Activated naive CD8-positive, alpha-beta T cell treated with anti-CD3 and anti-CD28 coated beads for 36 hours (primary cell): Measurements from ENCODE around the gene EEF1G. TPM values are rescaled to one million over a fixed set of nuclear protein-coding genes. Genes with fewer than 3 reads are reported as not detected.

ENCODE experiments used
- DNase-seq: peaks from one replicate; pipeline ENCODE4 v3.0.0; 2021
- H3K27ac Mint-ChIP-seq: one replicate; pipeline ENCODE4 v1.8.0; 2022; ENCODE audit warnings: mild to moderate bottlenecking, moderate library complexity, mixed read lengths
- H3K27me3 Mint-ChIP-seq: one replicate; pipeline ENCODE4 v1.8.0; 2022; ENCODE audit warnings: mild to moderate bottlenecking, mixed read lengths
- H3K36me3 Mint-ChIP-seq: one replicate; pipeline ENCODE4 v1.8.0; 2021; ENCODE audit warnings: mild to moderate bottlenecking, mixed read lengths
- H3K4me1 Mint-ChIP-seq: one replicate; pipeline ENCODE4 v1.8.0; 2021; ENCODE audit warnings: mixed read lengths
- H3K4me3 Mint-ChIP-seq: one replicate; pipeline ENCODE4 v1.8.0; 2022; ENCODE audit warnings: mild to moderate bottlenecking, moderate library complexity, mixed read lengths
- H3K9me3 Mint-ChIP-seq: one replicate; pipeline ENCODE4 v1.8.0; 2022; ENCODE audit warnings: mixed read lengths
- total RNA-seq, 2 experiments: library from RNA; stranded (reverse); gene quantifications; one replicate each; pipeline ENCODE4 v1.2.3, GENCODE V29; 2021

The EEF1G gene
- total RNA-seq, 2 experiments from 2014 or later, result 1,924 to 1,929 TPM

DNA sequence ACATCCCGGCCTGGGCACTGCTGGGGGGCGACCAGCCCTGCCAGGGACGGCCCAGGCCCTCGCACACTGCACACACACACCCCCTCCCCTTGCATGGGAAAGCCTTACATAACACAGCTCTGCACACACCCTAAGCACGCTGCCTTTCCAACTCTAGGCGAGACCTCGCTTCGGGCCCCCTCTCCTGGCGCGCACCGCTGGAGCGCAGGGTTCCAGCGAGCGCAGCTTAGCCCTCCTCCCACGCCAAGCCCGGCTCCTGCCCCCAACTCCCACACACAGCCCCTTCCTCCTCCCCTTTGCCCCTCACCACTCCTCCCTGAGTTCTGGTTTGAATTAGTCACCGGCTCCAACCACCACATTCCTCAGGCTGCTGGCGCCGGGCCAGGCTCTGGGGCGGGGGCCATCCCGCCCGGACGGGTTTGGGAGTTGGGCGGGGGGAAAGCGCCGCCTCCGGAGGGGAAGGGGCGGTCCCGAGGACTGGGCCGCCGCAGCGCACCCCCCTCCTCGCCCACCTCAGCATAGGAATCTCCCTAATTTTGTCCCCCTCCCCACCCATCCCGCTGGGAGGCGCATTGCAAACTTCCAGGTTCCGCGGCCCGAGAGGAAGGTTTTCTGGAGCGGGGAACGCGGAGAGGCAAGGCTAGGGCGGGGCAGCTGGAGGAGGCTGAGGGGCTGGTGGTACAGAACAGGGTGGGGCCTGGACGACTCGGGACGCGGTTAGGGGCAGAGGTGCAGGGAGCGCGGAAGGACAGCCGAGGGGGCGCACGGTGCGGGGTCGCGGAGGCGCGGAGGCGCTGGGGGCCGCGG, 28.1 kb downstream of the EEF1G start:
- Mint-ChIP-seq H3K9me3 (no peaks in the 10 kb centered on the region), H3K4me3 (peak overlapping the region; percentile 88), H3K4me1 (peaks cover 59% of the 10 kb centered on the region), H3K36me3 (no peaks in the 10 kb centered on the region), H3K27me3 (peaks cover 5% of the 10 kb centered on the region), H3K27ac (no peak overlapping the region)
- peak; percentile 62 for DNase-seq

DNA sequence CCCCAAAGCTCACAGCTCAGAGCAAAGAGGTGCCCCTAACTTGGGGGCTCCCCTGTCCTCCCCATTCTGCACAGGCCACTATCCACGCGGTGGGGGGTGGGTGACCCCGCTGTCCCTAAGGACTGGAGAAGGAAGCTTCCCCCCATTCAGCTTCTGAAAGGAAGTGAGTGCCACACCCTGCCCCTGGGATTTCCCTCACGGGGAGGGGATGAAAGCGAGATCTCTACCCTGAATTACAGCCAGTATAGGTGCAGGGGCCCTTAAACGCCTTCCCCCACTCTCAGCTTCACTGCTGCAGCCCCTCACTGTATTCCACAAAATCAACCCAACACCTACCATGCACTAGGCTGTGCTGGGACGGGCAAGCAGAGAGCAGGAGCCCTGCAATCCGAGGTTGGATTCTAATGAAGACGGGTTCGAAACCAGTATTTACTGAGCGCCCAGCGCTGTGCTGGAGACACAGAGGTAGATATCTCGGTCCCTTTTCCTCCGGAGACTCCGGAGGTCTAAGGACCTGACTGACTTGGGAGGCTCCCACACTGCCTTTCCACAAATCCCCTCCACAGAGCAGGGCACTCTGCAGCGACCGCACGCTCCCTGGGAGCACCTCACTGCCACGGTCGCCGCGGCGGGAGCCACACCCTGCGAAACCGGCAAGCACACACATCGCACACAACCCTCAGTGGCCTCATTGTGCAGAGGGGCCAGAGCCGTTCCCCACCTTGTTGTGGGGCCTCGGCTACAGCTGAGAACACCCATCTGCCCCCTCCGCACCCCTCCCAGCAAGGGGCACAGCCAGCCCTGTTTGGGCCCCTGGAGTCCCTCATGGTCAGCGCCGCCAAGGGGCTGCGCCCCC, 28.9 kb downstream of the EEF1G start:
- Mint-ChIP-seq H3K4me3 (peak overlapping the region; percentile 88), H3K27me3 (peaks cover 5% of the 10 kb centered on the region), H3K9me3 (no peaks in the 10 kb centered on the region), H3K36me3 (no peaks in the 10 kb centered on the region), H3K4me1 (peaks cover 62% of the 10 kb centered on the region), H3K27ac (peak overlapping the region; percentile 54)
- DNase-seq, result peak; percentile 47

DNA sequence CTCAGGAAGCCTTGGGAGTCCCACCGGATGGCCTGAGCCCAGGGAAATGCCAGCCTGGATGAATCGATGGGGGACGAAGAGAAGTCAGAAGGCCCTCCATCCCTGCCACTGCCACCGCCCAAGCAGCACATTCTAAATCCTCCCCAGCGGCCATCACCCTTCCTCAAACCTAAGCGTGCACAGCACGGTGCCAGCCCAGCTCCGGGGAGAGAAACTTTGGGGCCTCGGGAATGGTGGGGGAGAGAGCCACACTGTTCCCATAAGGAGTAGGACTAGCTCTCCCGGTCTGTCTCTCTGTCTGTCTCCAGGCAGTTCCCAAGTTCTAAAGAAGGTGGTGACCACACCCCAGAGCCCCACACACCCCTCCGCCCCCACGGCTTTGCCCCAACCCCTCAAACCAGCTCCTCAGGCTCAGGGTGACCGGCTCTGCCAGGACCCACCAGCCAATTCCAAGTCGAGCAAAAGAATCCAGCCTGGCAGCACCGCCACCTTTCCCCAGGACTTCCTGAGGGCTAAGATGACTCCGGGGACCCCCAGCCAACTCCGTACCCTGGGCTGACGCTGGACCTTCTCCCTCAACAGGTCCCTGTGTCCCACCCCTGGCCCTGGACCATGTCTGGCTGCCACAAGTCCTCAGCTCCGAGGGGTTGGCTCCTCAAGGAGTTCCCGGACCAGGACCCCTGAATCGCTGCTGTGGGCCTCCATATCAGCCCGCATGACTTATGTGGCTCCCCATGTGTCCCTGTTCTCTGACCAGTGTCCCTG, 29.8 kb downstream of the EEF1G start:
- Mint-ChIP-seq H3K27ac (peak overlapping the region; percentile 38), H3K27me3 (peaks cover 5% of the 10 kb centered on the region), H3K36me3 (no peaks in the 10 kb centered on the region), H3K9me3 (no peaks in the 10 kb centered on the region), H3K4me3 (peak overlapping the region; percentile 88), H3K4me1 (peaks cover 66% of the 10 kb centered on the region)
- no peak for DNase-seq

DNA sequence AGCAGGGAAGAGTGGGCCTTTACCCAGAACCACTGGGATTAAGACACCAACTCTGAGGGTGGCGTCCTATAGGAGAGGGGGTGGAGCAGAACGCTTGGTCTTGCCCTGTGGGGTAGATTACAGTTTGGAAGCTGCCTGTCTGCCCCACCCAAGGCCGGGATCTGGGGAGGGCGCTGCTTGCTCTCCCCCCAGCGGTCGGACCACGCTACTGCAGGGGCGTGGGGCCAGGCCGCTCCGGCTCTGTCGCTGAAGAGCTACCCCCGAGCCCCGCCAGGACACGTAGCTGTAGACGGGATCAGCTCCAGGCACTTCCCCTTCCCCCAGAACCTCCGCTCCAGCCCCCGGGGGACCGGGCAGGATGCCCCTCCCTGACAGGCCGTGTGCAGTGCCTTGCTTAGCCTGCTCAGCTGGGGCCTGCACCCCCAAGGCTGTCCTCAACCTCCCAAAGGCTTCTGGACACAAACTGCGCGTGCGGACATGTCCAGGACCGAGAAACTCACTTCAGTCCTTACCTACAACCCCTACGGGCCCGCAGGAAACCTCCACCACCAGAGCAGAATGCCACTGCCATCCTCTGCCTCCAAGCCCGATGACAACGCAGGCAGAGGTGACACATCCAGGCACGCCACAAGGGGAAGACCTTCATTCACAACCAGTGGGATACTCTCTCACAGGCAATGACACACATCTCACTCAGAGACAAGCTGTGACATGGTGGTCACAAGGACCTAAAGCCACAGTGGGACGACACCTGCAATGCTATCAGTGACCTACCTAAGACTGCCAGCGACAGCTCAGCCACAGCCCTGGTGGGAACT, 30.7 kb downstream of the EEF1G start:
- peak overlapping the region; percentile 52 for H3K4me3 Mint-ChIP-seq
- no peaks in the 10 kb centered on the region for H3K36me3 Mint-ChIP-seq
- H3K4me1 Mint-ChIP-seq, result peaks cover 70% of the 10 kb centered on the region
- H3K9me3 Mint-ChIP-seq, result no peaks in the 10 kb centered on the region
- peak; percentile 82 for DNase-seq
- peak overlapping the region; percentile 51 for H3K27ac Mint-ChIP-seq
- peaks cover 5% of the 10 kb centered on the region for H3K27me3 Mint-ChIP-seq

DNA sequence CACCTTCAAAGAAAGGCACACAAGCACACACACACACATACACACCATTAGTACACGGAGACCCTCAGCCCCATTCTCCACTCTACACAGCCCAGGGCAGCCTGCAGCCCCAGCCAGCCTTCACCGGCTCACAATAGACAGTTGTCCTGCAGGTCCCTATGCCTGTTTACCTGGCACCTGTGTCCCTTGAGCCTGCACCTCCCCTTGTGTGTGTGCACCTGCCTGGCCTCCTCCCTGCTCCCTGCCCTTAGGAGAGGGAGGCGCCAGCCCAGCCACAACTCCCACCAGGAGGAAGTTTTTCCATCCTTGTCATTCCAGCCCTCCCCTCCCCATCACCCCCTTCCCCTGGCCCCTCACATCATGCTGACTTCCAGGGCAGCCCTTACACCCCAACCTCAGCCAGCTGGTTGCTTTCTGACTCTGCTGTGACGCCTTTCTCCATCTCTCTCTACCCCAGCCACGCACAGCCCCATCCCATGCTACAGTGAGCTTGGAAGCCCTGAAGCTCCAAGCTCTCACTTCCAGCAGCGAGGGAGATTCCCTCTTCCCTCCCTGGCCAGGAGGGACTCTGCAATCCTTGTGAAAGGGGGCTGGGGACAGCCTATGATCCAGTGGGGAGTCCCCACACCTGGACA, 31.5 kb downstream of the EEF1G start:
- H3K36me3 Mint-ChIP-seq, result no peaks in the 10 kb centered on the region
- no peaks in the 10 kb centered on the region for H3K9me3 Mint-ChIP-seq
- H3K27ac Mint-ChIP-seq, result no peak overlapping the region
- H3K4me1 Mint-ChIP-seq, result peaks cover 64% of the 10 kb centered on the region
- no peak overlapping the region for H3K4me3 Mint-ChIP-seq
- H3K27me3 Mint-ChIP-seq, result no peaks in the 10 kb centered on the region
- DNase-seq, result no peak

DNA sequence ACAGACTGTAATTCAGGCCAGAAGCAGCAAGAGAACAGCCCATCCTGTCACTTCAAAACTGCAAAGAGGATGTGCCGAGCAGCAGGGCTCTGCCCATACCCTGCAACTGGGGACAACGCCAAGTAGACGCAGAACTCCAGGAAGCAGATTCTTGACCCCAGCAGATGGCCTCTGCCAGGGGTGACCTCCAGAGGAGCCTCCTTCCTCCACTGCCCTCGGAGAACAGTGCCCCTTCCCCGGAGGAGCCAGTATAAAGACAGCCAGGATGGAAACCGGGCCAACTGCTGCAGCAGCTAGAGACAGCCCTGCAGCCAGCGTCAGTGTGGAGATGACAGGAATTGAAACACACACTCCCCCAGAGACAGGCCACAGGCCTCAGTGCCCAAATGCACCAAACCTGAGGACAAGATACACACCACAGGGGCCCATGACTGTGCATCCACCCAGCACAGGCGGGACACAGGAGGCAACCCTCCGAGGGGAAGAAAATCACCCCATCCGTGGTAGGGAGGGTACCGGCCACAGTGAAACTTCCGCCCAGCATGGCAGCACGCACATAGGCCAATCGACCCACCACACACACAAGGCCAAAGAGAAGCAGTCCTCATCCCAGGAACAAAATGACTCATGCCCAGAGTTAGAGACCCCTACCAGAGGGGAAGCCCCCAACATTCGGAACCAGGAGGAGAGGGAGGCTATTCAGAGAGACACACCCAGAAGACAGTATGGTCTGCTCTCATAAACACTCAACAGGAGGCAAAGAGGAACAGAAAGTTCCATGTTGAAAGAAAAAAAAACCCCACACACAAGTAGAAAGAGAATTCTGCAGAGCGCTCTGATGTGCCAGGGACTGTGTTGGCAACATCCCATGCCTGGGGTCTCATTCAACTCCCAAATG, 32.6 kb downstream of the EEF1G start:
- Mint-ChIP-seq H3K9me3 (no peaks in the 10 kb centered on the region), H3K4me3 (no peak overlapping the region), H3K4me1 (peaks cover 61% of the 10 kb centered on the region), H3K27me3 (no peaks in the 10 kb centered on the region), H3K27ac (peak overlapping the region; percentile 63), H3K36me3 (no peaks in the 10 kb centered on the region)
- DNase-seq, result no peak

DNA sequence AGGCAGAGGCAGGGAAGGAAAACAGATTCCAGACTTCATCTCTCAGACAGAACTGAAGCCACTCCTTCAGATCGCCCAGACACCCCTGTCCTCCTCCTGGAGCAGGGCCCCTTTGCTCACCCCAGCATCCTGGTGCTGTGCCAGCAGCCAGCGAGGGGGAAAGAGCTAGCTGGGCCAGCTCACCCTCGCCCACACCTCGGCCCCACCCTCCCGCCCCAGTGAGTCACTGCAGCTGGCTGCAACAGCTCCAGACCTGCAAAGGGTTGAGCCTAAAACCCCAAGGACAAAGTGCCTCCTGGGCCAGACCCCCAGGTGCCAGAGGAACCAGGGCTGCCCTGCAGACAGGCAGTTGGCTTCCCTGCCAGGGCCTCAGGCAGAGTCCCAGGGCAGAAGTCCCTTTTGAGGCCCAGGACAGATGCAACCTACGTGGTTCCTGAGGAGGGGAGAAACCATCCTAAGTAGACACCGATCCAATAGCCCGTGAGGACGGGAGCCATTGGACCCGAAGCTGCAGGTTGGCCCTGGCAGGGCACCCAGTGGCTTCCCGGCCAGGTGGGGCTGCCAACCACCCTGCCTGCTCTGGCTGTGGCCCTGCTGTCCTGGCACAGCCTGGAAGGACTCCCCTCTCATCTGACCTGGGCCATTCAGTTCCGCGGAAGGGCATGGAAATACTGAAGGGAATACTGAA, 34.3 kb downstream of the EEF1G start:
- Mint-ChIP-seq H3K4me1 (peaks cover 52% of the 10 kb centered on the region), H3K36me3 (peaks cover 2% of the 10 kb centered on the region), H3K27me3 (no peaks in the 10 kb centered on the region), H3K27ac (no peak overlapping the region), H3K9me3 (no peaks in the 10 kb centered on the region), H3K4me3 (peak overlapping the region; percentile 40)
- DNase-seq, result peak; percentile 69

DNA sequence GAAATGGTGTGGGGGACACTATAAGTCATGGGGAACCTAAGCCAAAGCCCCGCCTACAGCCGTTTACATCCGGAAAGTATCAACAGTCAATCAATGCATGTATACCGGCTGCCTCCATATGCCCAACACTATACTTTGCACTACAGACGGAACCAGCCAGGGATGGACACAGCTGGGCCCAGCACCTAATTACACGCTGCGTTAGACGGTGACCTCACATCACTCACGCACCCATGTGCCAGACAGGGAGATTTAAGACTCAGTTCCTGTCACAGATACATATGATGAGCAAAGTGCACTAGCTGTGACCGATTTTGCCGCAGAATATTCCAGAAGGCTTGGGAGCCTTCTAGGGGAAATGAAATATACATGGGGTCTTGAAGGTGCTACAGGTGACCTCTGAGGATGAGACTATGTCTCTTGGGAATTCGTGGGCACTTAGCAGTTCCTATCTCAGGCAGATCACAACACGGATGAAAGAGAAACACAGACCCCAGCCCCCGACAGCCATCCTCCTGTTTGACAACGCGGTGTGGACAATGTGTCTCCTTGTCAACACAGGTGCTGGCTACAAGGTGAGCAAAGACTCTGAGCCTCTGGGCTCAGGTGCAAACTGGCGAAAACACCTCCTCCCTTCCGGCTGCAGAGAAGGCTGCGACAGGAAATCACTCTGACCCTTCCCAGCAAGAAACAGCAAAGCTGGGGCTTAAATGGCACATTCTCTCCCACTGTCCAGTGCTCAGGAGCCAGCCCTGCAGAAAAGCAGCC, 35.0 kb downstream of the EEF1G start:
- no peak for DNase-seq
- Mint-ChIP-seq H3K27me3 (no peaks in the 10 kb centered on the region), H3K36me3 (peaks cover 5% of the 10 kb centered on the region), H3K27ac (no peak overlapping the region), H3K4me1 (peaks cover 48% of the 10 kb centered on the region), H3K4me3 (peak overlapping the region; percentile 40), H3K9me3 (no peaks in the 10 kb centered on the region)

DNA sequence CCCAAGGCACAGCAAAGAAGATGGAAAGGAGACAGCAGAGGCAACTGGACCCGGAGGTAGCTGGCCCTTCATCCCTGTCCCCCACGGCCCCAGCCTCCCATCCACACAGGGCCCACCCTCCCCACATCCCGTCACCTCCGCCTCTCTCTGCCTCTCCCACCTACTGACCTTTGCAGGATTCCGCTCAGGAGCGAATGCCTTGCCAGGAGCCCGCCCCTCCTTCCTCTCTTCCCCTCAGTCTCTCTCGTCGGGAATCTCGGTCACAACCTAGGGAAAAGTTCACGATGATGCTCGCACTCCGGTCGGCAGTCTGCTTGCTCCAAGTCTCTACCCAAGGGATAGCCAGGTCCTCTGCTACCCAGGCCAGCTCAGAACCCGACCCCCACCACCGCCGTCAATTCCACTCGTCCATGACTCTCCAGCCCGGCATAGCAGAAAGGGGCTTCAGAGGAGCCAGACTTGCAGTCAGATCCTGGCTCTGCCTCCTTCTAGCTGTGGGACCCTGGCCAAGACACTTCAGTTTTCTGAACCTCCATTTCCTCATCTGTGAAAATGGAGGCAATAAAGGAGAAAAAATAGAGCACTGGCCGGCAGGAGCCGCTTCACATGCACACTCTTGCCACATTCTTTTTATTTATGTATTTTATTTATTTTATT, 37.3 kb downstream of the EEF1G start:
- peaks cover 28% of the 10 kb centered on the region for H3K4me1 Mint-ChIP-seq
- H3K36me3 Mint-ChIP-seq, result peaks cover 5% of the 10 kb centered on the region
- no peak for DNase-seq
- H3K27me3 Mint-ChIP-seq, result no peaks in the 10 kb centered on the region
- no peak overlapping the region for H3K4me3 Mint-ChIP-seq
- H3K27ac Mint-ChIP-seq, result no peak overlapping the region
- no peaks in the 10 kb centered on the region for H3K9me3 Mint-ChIP-seq

DNA sequence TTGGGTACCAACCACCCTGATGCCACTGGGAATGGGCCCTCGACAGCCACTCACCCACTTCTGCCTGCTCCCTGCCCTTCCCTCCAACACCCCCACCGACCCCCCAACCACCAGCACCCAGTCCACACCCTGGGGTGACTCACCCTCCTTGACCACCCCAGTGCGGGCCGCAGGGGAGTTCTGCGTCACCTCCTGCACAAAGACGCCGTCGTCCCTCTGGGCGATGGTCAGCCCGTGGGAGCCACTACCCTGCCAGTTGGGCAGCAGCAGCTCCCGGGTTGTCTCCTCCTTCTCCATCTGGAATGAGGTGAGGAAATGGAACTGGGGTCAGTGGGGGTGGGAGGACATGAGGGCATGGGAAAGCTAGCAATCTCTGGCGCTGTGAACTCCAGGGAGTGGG, 37.9 kb downstream of the EEF1G start:
- Mint-ChIP-seq H3K27ac (no peak overlapping the region), H3K4me3 (no peak overlapping the region), H3K27me3 (no peaks in the 10 kb centered on the region), H3K4me1 (peaks cover 23% of the 10 kb centered on the region), H3K36me3 (peaks cover 5% of the 10 kb centered on the region), H3K9me3 (no peaks in the 10 kb centered on the region)
- DNase-seq, result no peak

DNA sequence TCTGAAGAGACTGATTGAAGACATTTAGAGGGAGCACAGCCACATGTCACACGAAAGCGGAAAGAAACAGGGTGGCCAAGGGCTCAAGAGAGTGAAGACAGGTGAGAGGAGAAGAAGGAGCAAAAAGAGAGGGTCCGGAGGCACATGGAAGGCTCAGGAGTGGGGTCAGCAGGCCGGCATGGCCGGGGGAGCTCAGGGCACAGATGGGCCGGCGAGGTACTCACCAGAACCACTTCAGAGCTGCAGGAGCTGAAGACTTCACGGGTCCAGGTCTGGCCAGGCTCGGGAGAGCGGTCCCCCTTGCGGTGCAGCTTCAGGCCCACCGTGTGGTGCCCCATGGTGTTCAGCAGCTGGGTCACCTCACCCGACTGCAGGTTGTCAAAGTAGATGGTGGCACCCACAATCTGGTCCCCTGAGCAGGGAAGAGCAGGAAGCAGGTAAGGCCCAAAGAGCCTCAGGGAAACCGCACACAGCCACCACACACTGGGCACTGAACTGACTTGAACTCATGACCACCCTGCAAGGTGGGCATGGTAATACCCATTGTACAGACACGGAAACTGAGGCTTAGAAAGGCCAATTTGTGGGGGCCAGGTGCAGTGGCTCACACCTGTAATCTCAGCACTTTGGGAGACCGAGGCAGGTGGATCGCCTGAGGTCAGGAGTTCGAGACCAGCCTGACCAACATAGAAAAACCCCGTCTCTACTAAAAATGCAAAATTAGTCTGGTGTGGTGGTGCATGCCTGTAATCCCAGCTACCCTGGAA, 38.7 kb downstream of the EEF1G start:
- H3K4me3 Mint-ChIP-seq, result no peak overlapping the region
- H3K27me3 Mint-ChIP-seq, result no peaks in the 10 kb centered on the region
- peaks cover 10% of the 10 kb centered on the region for H3K36me3 Mint-ChIP-seq
- no peaks in the 10 kb centered on the region for H3K9me3 Mint-ChIP-seq
- DNase-seq, result no peak
- H3K27ac Mint-ChIP-seq, result no peak overlapping the region
- peaks cover 17% of the 10 kb centered on the region for H3K4me1 Mint-ChIP-seq
